Pancreas (tissue), 10 donors: ENCODE measurements around the gene PLEKHG4. TPM values are rescaled to one million over a fixed set of nuclear protein-coding genes. Genes with fewer than 3 reads are reported as not detected.

Experiments
- ATAC-seq, 4 donors: fragments of 200-7000 bp; cut with Tn5 transposase; one replicate each; pipeline versions ENCODE4 v1.8.0 to v1.9.1; 2020; ENCODE audit warnings: mild to moderate bottlenecking in 4 of 4, moderate library complexity in 4 of 4
- DNase-seq, 6 donors: peaks; one replicate each; pipeline ENCODE4 v3.0.0-alpha.2; 2020
- FAIRE-seq: peaks from 2 replicates; lab custom pipeline; 2012; peaks lifted over from hg19 to GRCh38; lab: Jason Lieb, UNC
- H3K27ac ChIP-seq, 4 donors: fragments of 200-600 bp; sonication (generic); 1 replicate in 3 of 4; 2 replicates in 1 of 4; pipeline versions ENCODE4 v1.5.0 to v1.8.0; 2020
- H3K27me3 ChIP-seq, 4 donors: fragments of 200-600 bp; one replicate each; pipeline ENCODE4 v1.8.0; 2021
- H3K36me3 ChIP-seq, 3 donors: fragments of 200-600 bp; sonication (generic) in 1 of 3; one replicate each; pipeline versions ENCODE4 v1.5.0 to v1.8.0; 2020 to 2021
- H3K4me1 ChIP-seq, 3 donors: fragments of 200-600 bp; one replicate each; pipeline ENCODE4 v1.8.0; 2021
- H3K4me3 ChIP-seq, 4 donors: fragments of 200-600 bp; sonication (generic) in 2 of 4; one replicate each; pipeline versions ENCODE4 v1.5.0 to v1.8.0; 2020 to 2021
- H3K9me3 ChIP-seq, 4 donors: fragments of 200-600 bp; one replicate each; pipeline ENCODE4 v1.8.0; 2021
- WGBS, 2 donors: extraction: QIAGEN DNeasy Blood & Tissue Kit; methylation state at CpG; one replicate each; pipeline ENCODE4 v1.1.7; 2013; 5-methylcytosine and 5-hydroxymethylcytosine counted together
- intact Hi-C, 3 donors: fragments of 100-400 bp; cut with DNase I; formaldehyde crosslinking; loops; one replicate each; pipeline versions ENCODE4 v1.11.1 to v1.14.2; 2022
- polyA plus RNA-seq, 2 donors: library from polyadenylated mRNA; stranded (reverse); fragments of 200-250 nt; gene quantifications; one replicate each; pipeline ENCODE4 v1.2.3, GENCODE V29; 2013
- total RNA-seq, 6 donors: library from RNA; stranded (reverse); fragmentation: NEBNext Ultra II Directional in 4 of 6; extraction: Animal tissue kit (Norgen Biotek cat#: 25700) in 4 of 6; gene quantifications; one replicate each; pipeline versions ENCODE4 v1.2.1 to v1.2.4, GENCODE V29; 2021 to 2023
- TF ChIP-seq, protein P1 (sequence below), 4 donors: fragments of 200-600 bp; sonication (generic) in 3 of 4; IDR thresholded peaks; one replicate each; pipeline versions ENCODE4 v1.5.0 to v1.8.0; 2021; ENCODE audit warnings: antibody characterized with exemption in 4 of 4
- donor health status: healthy with polysubstance abuse.
- donor health status: DM: no; HTN: no; CAD: no; lungs with moderate emphysema.
- donor health status: DM: no; HTN: no; CAD: no.
- donor health status: control.
- donor health status: control.
- donor health status: Bipolar disorder and iron deficiency.
- donor health status: DM: yes; HTN: yes; CAD: no.
- donor health status: DM: no; HTN: no; CAD: no.
- donor health status: DM: no; HTN: no; CAD: no.
- donor health status: DM: yes; HTN: yes; CAD: no.

The PLEKHG4 gene
- total and polyA plus RNA-seq, 8 donors = 3.5 to 28.5 (median 6.2) TPM

DNA sequence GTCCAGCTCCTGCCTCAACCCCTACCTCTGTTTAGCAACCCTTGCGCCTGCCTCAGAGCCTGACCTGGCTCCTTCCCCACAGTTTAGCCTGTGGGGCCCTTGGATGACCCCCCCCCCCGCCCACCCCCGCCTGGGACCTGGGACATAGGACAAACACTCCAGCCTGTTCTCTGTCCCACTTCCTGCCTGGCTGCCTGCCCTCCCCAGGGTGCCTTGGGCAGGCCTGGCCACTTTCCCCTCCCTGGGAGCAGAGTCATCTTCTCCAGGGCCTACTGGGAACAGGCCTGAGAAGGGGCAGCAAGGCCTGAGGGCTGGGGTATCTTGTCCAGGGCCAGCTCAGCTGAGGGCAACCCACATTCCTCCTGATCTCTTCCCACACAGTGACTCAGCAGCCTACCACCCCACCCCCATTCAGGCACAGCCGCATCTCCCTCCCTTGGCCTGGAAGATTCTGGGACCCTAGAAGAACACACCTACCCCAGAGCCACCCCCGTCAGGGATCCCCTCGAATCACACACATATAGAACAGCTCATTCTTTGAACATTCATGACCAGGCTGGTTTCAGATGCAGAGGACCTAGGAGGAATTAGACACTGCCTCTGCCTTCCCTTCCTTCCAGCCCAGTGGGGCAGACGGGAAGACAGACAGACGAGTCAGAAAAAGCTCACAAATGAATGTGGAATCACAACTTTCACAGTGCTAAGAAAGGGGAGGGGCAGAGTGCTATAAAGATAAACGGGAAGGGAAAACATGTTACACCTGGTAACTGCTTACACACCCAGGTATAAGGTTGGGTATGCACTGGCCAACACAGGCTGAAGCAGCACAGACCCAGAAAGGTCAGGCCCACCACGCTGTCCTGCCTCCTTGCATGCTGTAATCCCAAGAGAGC, 38.1 kb upstream of the PLEKHG4 start:
- H3K9me3 ChIP-seq = no peaks in the 10 kb centered on the region
- TF ChIP-seq, protein P1, sequence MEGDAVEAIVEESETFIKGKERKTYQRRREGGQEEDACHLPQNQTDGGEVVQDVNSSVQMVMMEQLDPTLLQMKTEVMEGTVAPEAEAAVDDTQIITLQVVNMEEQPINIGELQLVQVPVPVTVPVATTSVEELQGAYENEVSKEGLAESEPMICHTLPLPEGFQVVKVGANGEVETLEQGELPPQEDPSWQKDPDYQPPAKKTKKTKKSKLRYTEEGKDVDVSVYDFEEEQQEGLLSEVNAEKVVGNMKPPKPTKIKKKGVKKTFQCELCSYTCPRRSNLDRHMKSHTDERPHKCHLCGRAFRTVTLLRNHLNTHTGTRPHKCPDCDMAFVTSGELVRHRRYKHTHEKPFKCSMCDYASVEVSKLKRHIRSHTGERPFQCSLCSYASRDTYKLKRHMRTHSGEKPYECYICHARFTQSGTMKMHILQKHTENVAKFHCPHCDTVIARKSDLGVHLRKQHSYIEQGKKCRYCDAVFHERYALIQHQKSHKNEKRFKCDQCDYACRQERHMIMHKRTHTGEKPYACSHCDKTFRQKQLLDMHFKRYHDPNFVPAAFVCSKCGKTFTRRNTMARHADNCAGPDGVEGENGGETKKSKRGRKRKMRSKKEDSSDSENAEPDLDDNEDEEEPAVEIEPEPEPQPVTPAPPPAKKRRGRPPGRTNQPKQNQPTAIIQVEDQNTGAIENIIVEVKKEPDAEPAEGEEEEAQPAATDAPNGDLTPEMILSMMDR (IDR thresholded peaks at IDR 0.05) = no peak
- intact Hi-C loops = no loop called here
- peaks cover 0 to 20% (median 6%) of the 10 kb centered on the region in 3 donors for H3K36me3 ChIP-seq
- H3K4me1 ChIP-seq = peaks cover 0 to 24% (median 3%) of the 10 kb centered on the region in 3 donors
- FAIRE-seq = no peak
- DNase-seq = peak; percentile 50 to 79 (median 66)
- 63 to 65% methylated on average over 10 of the region's 10 CpGs for WGBS, 2 donors
- H3K27me3 ChIP-seq = no peaks in the 10 kb centered on the region
- ATAC-seq = peak; percentile 43 to 63 (median 49)
- peak overlapping the region; percentile 8 to 72 (median 42) for H3K27ac ChIP-seq
- H3K4me3 ChIP-seq = no peak overlapping the region

DNA sequence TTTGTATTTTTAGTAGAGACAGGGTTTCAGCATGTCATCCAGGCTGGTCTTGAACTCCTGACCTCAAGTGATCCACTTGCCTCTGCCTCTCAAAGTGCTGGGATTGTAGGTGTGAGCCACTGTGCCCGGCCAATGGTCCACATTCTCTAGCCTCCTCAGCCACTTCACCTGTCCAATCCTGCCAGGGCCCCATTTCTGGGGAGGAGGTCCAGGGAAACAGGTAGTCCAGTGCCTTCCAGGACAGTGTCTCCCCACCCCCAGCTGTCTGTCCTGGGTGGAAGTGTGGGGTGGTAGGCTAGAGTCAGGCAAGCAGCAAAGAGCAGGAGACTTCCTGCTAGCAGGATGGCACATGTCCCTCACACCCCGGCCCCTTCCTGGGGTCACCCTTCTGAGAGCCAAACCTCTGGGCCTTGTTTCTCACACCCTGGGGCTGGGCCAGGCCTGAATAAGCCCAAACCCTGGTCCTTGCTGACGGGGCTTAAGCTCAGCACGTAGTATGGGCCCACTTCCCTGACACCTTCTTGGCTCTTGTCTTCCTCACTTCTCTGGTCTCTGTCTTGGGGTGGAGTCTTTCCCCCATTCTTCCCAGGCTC, 37.1 kb upstream of the PLEKHG4 start:
- 76 to 87% methylated on average over 4 of the region's 4 CpGs for WGBS, 2 donors
- ATAC-seq = no peak
- intact Hi-C loops = no loop called here
- TF ChIP-seq, protein P1 (IDR thresholded peaks at IDR 0.05) = no peak
- H3K27me3 ChIP-seq = no peaks in the 10 kb centered on the region
- peak overlapping the region in 1 of 4 donors; percentile 72 for H3K27ac ChIP-seq
- H3K4me1 ChIP-seq = peaks cover 0 to 24% (median 3%) of the 10 kb centered on the region in 3 donors
- peaks cover 0 to 16% (median 6%) of the 10 kb centered on the region in 3 donors for H3K36me3 ChIP-seq
- DNase-seq = peak in 2 of 6 donors; percentile 14 to 35
- FAIRE-seq = no peak
- H3K9me3 ChIP-seq = no peaks in the 10 kb centered on the region
- H3K4me3 ChIP-seq = no peak overlapping the region

DNA sequence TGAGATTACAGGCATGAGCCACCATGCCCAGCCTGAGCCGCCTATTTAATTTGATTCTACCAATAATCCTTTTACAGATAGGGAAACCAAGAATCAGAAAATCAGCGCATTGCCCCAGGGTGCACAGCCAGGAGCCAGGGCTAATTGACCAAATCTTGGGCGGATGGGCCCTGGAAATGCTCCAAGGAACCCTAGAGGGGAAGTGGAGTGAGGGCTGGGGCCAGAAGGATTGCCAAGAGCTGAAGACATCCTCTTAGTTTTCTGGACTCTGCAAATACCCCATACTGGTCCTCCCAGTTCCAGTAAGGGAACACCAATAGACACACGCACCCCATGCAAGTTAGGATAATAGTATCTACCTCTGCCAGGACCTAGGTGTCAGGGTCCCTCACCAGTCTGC, 35.9 kb upstream of the PLEKHG4 start:
- Histone ChIP-seq H3K36me3 (peaks cover 0 to 3% (median 0%) of the 10 kb centered on the region in 3 donors), H3K4me3 (no peak overlapping the region), H3K9me3 (no peaks in the 10 kb centered on the region), H3K4me1 (peaks cover 0 to 30% (median 10%) of the 10 kb centered on the region in 3 donors), H3K27ac (peak overlapping the region in 2 of 4 donors; percentile 16 to 70), H3K27me3 (no peaks in the 10 kb centered on the region)
- TF ChIP-seq, protein P1 (IDR thresholded peaks at IDR 0.05) = no peak
- ATAC-seq (no peak), DNase-seq (peak in 2 of 6 donors; percentile 24 to 27), FAIRE-seq (no peak)
- 84 to 89% methylated on average over 4 of the region's 4 CpGs for WGBS, 2 donors
- intact Hi-C loops = no loop called here

DNA sequence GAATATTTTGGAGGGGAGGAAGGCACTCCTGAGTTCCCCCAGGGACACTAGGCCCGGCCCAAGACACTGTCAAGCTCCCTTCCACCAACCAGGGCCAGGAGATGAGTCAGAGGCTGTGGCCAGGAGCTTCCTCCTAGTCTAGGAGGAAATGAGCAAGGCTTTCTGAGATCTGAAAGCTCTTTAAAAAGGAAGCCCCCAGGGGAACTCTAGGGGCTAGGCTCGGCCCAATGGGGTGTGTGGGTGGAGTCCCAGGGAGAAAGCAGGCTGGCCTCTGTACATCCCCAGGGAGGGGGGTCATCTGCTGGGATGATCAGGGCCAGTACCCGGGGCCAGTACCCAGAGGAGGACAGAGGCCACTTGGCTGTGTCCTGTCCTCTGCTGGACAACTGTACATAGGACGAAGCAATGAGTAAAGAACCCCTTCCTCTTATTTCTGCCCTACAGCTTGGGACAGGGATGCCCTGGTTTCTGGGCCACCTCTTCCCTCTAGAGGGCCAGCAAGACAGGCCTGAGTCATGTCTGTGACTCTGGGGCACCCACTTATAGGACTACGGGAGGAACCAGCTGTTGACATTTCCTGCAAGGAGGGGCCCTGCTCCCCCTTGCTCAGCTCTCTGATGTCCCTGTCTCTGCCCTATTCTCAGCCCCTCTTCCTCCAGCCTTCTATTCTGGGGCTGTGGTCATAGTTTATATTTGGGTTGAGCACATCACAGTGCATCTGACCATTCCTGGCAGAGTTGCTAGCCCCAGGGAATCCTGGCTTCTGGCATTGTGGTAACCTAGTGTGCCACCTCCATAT, 34.7 kb upstream of the PLEKHG4 start:
- FAIRE-seq (no peak), ATAC-seq (no peak), DNase-seq (peak in 4 of 6 donors; percentile 38 to 65 (median 52))
- intact Hi-C loops = no loop called here
- peak overlapping the region in 1 of 4 donors; percentile 1 for H3K4me3 ChIP-seq
- peaks cover 0 to 30% (median 11%) of the 10 kb centered on the region in 3 donors for H3K4me1 ChIP-seq
- peak overlapping the region in 3 of 4 donors; percentile 16 to 82 (median 70) for H3K27ac ChIP-seq
- H3K27me3 ChIP-seq = no peaks in the 10 kb centered on the region
- TF ChIP-seq, protein P1 (IDR thresholded peaks at IDR 0.05) = no peak
- H3K9me3 ChIP-seq = no peaks in the 10 kb centered on the region
- WGBS, 2 donors = 55 to 76% methylated on average over 5 of the region's 5 CpGs
- no peaks in the 10 kb centered on the region for H3K36me3 ChIP-seq
